Activated gamma-delta T cell (primary cell): ENCODE data around the gene CD82.
"Not testable (repeated sequence)": the region's sequence is repeated elsewhere in the genome, so short reads cannot be mapped to it uniquely, and the experiment has no call there.

Experiments used
- DNase-seq: peaks from one replicate; lab custom pipeline; 2025; lab: John Stamatoyannopoulos, UW

CD82 gene

GRCh38 chr11:44533921-44534711, 31.3 kb upstream of the CD82 start:
- no peak for DNase-seq

GRCh38 chr11:44535191-44535980, 30.1 kb upstream of the CD82 start:
- no peak for DNase-seq

- no peak for DNase-seq
Measured at GRCh38 chr11:44536788-44537516, 28.5 kb upstream of the CD82 start.

GRCh38 chr11:44537679-44538078, 27.8 kb upstream of the CD82 start:
- no peak for DNase-seq

- no peak for DNase-seq
Measured at GRCh38 chr11:44538375-44539054, 26.9 kb upstream of the CD82 start.

- DNase-seq: no peak
Measured at GRCh38 chr11:44539971-44540370, 25.5 kb upstream of the CD82 start.

- DNase-seq: no peak
Measured at GRCh38 chr11:44540667-44541066, 24.8 kb upstream of the CD82 start.

- DNase-seq: no peak
Measured at GRCh38 chr11:44542372-44542771, 23.1 kb upstream of the CD82 start.

GRCh38 chr11:44546984-44547383, 18.5 kb upstream of the CD82 start:
- DNase-seq: not testable (repeated sequence)

GRCh38 chr11:44547534-44547933, 17.9 kb upstream of the CD82 start:
- DNase-seq: not testable (repeated sequence)

- no peak for DNase-seq
Measured at GRCh38 chr11:44548032-44548695, 17.3 kb upstream of the CD82 start.

- not testable (repeated sequence) for DNase-seq
Measured at GRCh38 chr11:44548961-44549749, 16.3 kb upstream of the CD82 start.

GRCh38 chr11:44550123-44550522, 15.3 kb upstream of the CD82 start:
- no peak for DNase-seq

GRCh38 chr11:44551456-44552139, 13.9 kb upstream of the CD82 start:
- no peak for DNase-seq

- DNase-seq: no peak
Measured at GRCh38 chr11:44555031-44555800, 10.2 kb upstream of the CD82 start.

- no peak for DNase-seq
Measured at GRCh38 chr11:44556735-44557409, 8.6 kb upstream of the CD82 start.

GRCh38 chr11:44557464-44557863, 8.0 kb upstream of the CD82 start:
- no peak for DNase-seq

GRCh38 chr11:44559207-44559939, 6.1 kb upstream of the CD82 start:
- DNase-seq: no peak
